Calu3 (cell line): ENCODE results near the gene CUEDC1. TPM values are rescaled to one million over a fixed set of nuclear protein-coding genes. Genes with fewer than 3 reads are reported as not detected.

Experiments
- BruUV-seq: library from RNA; stranded (reverse); fragments of 400-500 nt; replicated peaks from 2 replicates; lab custom pipeline; 2021; lab: Mats Ljungman, UMichigan
- CTCF ChIA-PET: fragments of 300-600 bp; sonication (Branson Sonifier 250); formaldehyde crosslinking; loops from one replicate; lab custom pipeline; 2022; ENCODE audit warnings: antibody characterized with exemption; lab: Charles Lee
- DNase-seq: peaks from one replicate; pipeline ENCODE4 v3.0.0; 2022
- H3K27ac Mint-ChIP-seq: one replicate; pipeline ENCODE4 v1.8.0; 2022; ENCODE audit warnings: mixed read lengths; ENCODE audit not compliant: unreplicated experiment
- H3K27me3 Mint-ChIP-seq: one replicate; pipeline ENCODE4 v1.8.0; 2022; ENCODE audit warnings: mixed read lengths; ENCODE audit not compliant: unreplicated experiment
- H3K36me3 Mint-ChIP-seq: one replicate; pipeline ENCODE4 v1.8.0; 2022; ENCODE audit warnings: mild to moderate bottlenecking, moderate library complexity, mixed read lengths; ENCODE audit not compliant: insufficient read depth, unreplicated experiment
- H3K4me1 Mint-ChIP-seq: one replicate; pipeline ENCODE4 v1.8.0; 2022; ENCODE audit warnings: mild to moderate bottlenecking, low read depth, mixed read lengths; ENCODE audit not compliant: unreplicated experiment
- H3K4me3 Mint-ChIP-seq: one replicate; pipeline ENCODE4 v1.8.0; 2022; ENCODE audit warnings: mild to moderate bottlenecking, low read depth, moderate library complexity, mixed read lengths; ENCODE audit not compliant: unreplicated experiment
- H3K9me3 Mint-ChIP-seq: one replicate; pipeline ENCODE4 v1.8.0; 2022; ENCODE audit warnings: low read depth, mixed read lengths; ENCODE audit not compliant: unreplicated experiment
- CTCF ChIP-seq: fragments of 200-600 bp; IDR thresholded peaks from one replicate; pipeline ENCODE4 v1.8.0; 2022; ENCODE audit warnings: antibody characterized with exemption; ENCODE audit not compliant: unreplicated experiment
- intact Hi-C: fragments of 100-400 bp; cut with micrococcal nuclease; formaldehyde crosslinking; loops from one replicate; pipeline ENCODE4 v1.10.0; 2022; ENCODE audit not compliant: unreplicated experiment
- total RNA-seq: library from RNA; stranded (reverse); gene quantifications from 2 replicates; pipeline ENCODE4 v1.2.3, GENCODE V29; 2022

Gene CUEDC1
- total RNA-seq, 1 experiment from 2014 or later, result 30.9 TPM

GRCh38 chr17:57940653-57941329, 14.4 kb downstream of the CUEDC1 start:
- DNase-seq, result no peak
- Mint-ChIP-seq H3K9me3 (no peaks in the 10 kb centered on the region), H3K4me3 (no peak overlapping the region), H3K36me3 (peaks cover 16% of the 10 kb centered on the region), H3K27me3 (no peaks in the 10 kb centered on the region), H3K27ac (no peak overlapping the region), H3K4me1 (peaks cover 43% of the 10 kb centered on the region)
- no TSS peak for BruUV-seq
- intact Hi-C loops, result no loop called here
- TF ChIP-seq CTCF, result no peak
- CTCF ChIA-PET, result interaction anchor here (1.5 kb wide), 1 partner anchor 23 kb away, joined by 4 read pairs; no protein-coding TSS in a partner anchor

- CTCF ChIA-PET, result interaction anchor here (0.7 to 1.5 kb wide), 2 partner anchors 22 to 428 kb away, joined by 4 read pairs; no protein-coding TSS in a partner anchor
- Mint-ChIP-seq H3K9me3 (no peaks in the 10 kb centered on the region), H3K27ac (no peak overlapping the region), H3K36me3 (peaks cover 21% of the 10 kb centered on the region), H3K27me3 (no peaks in the 10 kb centered on the region), H3K4me3 (no peak overlapping the region), H3K4me1 (peaks cover 48% of the 10 kb centered on the region)
- no TSS peak for BruUV-seq
- no peak for TF ChIP-seq CTCF
- DNase-seq, result no peak
- intact Hi-C loops, result no loop called here
Measured at GRCh38 chr17:57940231-57940630, 15.0 kb downstream of the CUEDC1 start.

- BruUV-seq, result no TSS peak
- H3K27ac Mint-ChIP-seq, result no peak overlapping the region
- no peaks in the 10 kb centered on the region for H3K27me3 Mint-ChIP-seq
- no peak for DNase-seq
- H3K36me3 Mint-ChIP-seq, result peaks cover 23% of the 10 kb centered on the region
- CTCF ChIA-PET, result interaction anchor here (0.7 kb wide), 1 partner anchor 429 kb away, joined by 4 read pairs; no protein-coding TSS in a partner anchor
- TF ChIP-seq CTCF, result no peak
- H3K4me3 Mint-ChIP-seq, result no peak overlapping the region
- H3K9me3 Mint-ChIP-seq, result no peaks in the 10 kb centered on the region
- peaks cover 52% of the 10 kb centered on the region for H3K4me1 Mint-ChIP-seq
- intact Hi-C loops, result no loop called here
Measured at GRCh38 chr17:57939797-57940196, 15.4 kb downstream of the CUEDC1 start.

GRCh38 chr17:57938061-57938502, 17.1 kb downstream of the CUEDC1 start:
- no peak for TF ChIP-seq CTCF
- CTCF ChIA-PET, result no interaction called here
- Mint-ChIP-seq H3K4me1 (peaks cover 42% of the 10 kb centered on the region), H3K27me3 (no peaks in the 10 kb centered on the region), H3K4me3 (no peak overlapping the region), H3K27ac (no peak overlapping the region), H3K9me3 (no peaks in the 10 kb centered on the region), H3K36me3 (peaks cover 23% of the 10 kb centered on the region)
- DNase-seq, result no peak
- BruUV-seq, result no TSS peak
- intact Hi-C loops, result no loop called here
